GM18907 (cell line): ENCODE measurements around the gene KCNAB1.
A peak's percentile ranks its signal among the peaks of the same experiment; 100 is the strongest.
"Not testable (repeated sequence)": the region's sequence is repeated elsewhere in the genome, so short reads cannot be mapped to it uniquely, and the experiment has no call there.

ENCODE experiments used
- ATAC-seq: cut with Tn5 transposase; IDR thresholded peaks from one replicate; pipeline ENCODE4 v1.9.1; 2021; ENCODE audit warnings: mild to moderate bottlenecking, moderate library complexity; ENCODE audit not compliant: unreplicated experiment

Gene KCNAB1

GRCh38 chr3:156259896-156260295 lies 139.5 kb downstream of the KCNAB1 start:
- ATAC-seq: no peak

GRCh38 chr3:156260331-156260730 lies 140.0 kb downstream of the KCNAB1 start:
- ATAC-seq: no peak

- ATAC-seq: no peak
Observed at GRCh38 chr3:156264771-156265170, 144.4 kb downstream of the KCNAB1 start.

GRCh38 chr3:156271508-156271907 lies 151.1 kb downstream of the KCNAB1 start:
- no peak for ATAC-seq

- no peak for ATAC-seq
Observed at GRCh38 chr3:156271995-156272719, 151.8 kb downstream of the KCNAB1 start.

- no peak for ATAC-seq
Observed at GRCh38 chr3:156273111-156273694, 152.8 kb downstream of the KCNAB1 start.

- ATAC-seq: no peak
Observed at GRCh38 chr3:156274791-156275190, 154.4 kb downstream of the KCNAB1 start.

GRCh38 chr3:156284637-156285036 lies 164.3 kb downstream of the KCNAB1 start:
- not testable (repeated sequence) for ATAC-seq

- ATAC-seq: no peak
Observed at GRCh38 chr3:156285626-156286025, 165.2 kb downstream of the KCNAB1 start.

GRCh38 chr3:156290924-156291271 lies 170.5 kb downstream of the KCNAB1 start:
- no peak for ATAC-seq

- ATAC-seq: peak; percentile 60
Observed at GRCh38 chr3:156291272-156292123, 171.1 kb downstream of the KCNAB1 start.

GRCh38 chr3:156293566-156293965 lies 173.2 kb downstream of the KCNAB1 start:
- ATAC-seq: no peak

- ATAC-seq: no peak
Observed at GRCh38 chr3:156297582-156297981, 177.2 kb downstream of the KCNAB1 start.

GRCh38 chr3:156298014-156298413 lies 177.6 kb downstream of the KCNAB1 start:
- ATAC-seq: no peak

GRCh38 chr3:156298938-156299337 lies 178.6 kb downstream of the KCNAB1 start:
- ATAC-seq: no peak

- ATAC-seq: no peak
Observed at GRCh38 chr3:156299569-156299968, 179.2 kb downstream of the KCNAB1 start.

- no peak for ATAC-seq
Observed at GRCh38 chr3:156300371-156300770, 180.0 kb downstream of the KCNAB1 start.

- ATAC-seq: no peak
Observed at GRCh38 chr3:156300929-156301840, 180.8 kb downstream of the KCNAB1 start.

GRCh38 chr3:156303001-156303707 lies 182.8 kb downstream of the KCNAB1 start:
- ATAC-seq: no peak

- ATAC-seq: no peak
Observed at GRCh38 chr3:156304406-156304805, 184.0 kb downstream of the KCNAB1 start.
